Heart left ventricle (tissue), 16 donors: ENCODE data around the gene DHFR. TPM values are rescaled to one million over a fixed set of nuclear protein-coding genes. Genes with fewer than 3 reads are reported as not detected.

Experiments used
- ATAC-seq, 4 donors: fragments of 200-7000 bp; cut with Tn5 transposase; one replicate each; pipeline ENCODE4 v1.9.1; 2020 to 2022; ENCODE audit warnings: moderate library complexity in 4 of 4, mild to moderate bottlenecking in 3 of 4, moderate number of reproducible peaks in 1 of 4
- DNase-seq, 5 donors: peaks; one replicate each; pipeline ENCODE4 v3.0.0-alpha.2; 2020
- H3K27ac ChIP-seq, 12 donors: fragments of 200-600 bp; sonication (generic) in 4 of 12; one replicate each; pipeline versions ENCODE4 v1.5.0 to v1.8.0; 2016 to 2022; ENCODE audit warnings: mild to moderate bottlenecking in 2 of 12
- H3K27me3 ChIP-seq, 9 donors: fragments of 200-600 bp; sonication (generic) in 2 of 9; one replicate each; pipeline versions ENCODE4 v1.5.1 to v1.8.0; 2016 to 2022; ENCODE audit warnings: mild to moderate bottlenecking in 3 of 9
- H3K36me3 ChIP-seq, 9 donors: fragments of 200-600 bp; sonication (generic) in 2 of 9; one replicate each; pipeline versions ENCODE4 v1.5.0 to v1.8.0; 2018 to 2022; ENCODE audit warnings: mild to moderate bottlenecking in 2 of 9
- H3K4me1 ChIP-seq, 12 donors: fragments of 200-600 bp; sonication (generic) in 4 of 12; one replicate each; pipeline versions ENCODE4 v1.5.0 to v1.8.0; 2016 to 2022; ENCODE audit warnings: mild to moderate bottlenecking in 3 of 12
- H3K4me3 ChIP-seq, 12 donors: fragments of 200-600 bp; sonication (generic) in 4 of 12; one replicate each; pipeline versions ENCODE4 v1.5.0 to v1.8.0; 2017 to 2022; ENCODE audit warnings: mild to moderate bottlenecking in 9 of 12, moderate library complexity in 4 of 12
- H3K9me3 ChIP-seq, 12 donors: fragments of 200-600 bp; sonication (generic) in 4 of 12; one replicate each; pipeline versions ENCODE4 v1.5.0 to v1.8.0; 2016 to 2022; ENCODE audit warnings: mild to moderate bottlenecking in 1 of 12
- POLR2A ChIP-seq, 2 donors: fragments of 450-650 bp; IDR thresholded peaks; one replicate each; pipeline ENCODE4 v1.6.1; 2017; ENCODE audit warnings: antibody characterized with exemption in 2 of 2, mild to moderate bottlenecking in 2 of 2, moderate library complexity in 2 of 2
- WGBS, 4 donors: extraction: QIAGEN DNeasy Blood & Tissue Kit in 2 of 4; methylation state at CpG; one replicate each; pipeline versions ENCODE4 v1.1.5 to v1.1.7; 2013 to 2018; 5-methylcytosine and 5-hydroxymethylcytosine counted together
- intact Hi-C, 10 donors: fragments of 100-400 bp; cut with DNase I; formaldehyde crosslinking; loops; one replicate each; pipeline versions ENCODE4 v1.11.1 to v1.14.2; 2022
- polyA plus RNA-seq, 2 donors: library from polyadenylated mRNA; stranded (reverse); fragments of 200-250 nt; gene quantifications; one replicate each; pipeline ENCODE4 v1.2.3, GENCODE V29; 2013
- total RNA-seq, 9 donors: library from RNA; depleted of rRNA in 2 of 9; stranded (reverse); fragments of >200 nt in 2 of 9; fragmentation: NEBNext Ultra II Directional in 3 of 9; extraction: Animal tissue kit (Norgen Biotek cat#: 25700) in 3 of 9; gene quantifications; one replicate each; pipeline versions ENCODE4 v1.1.0 to v1.2.4, GENCODE V29; 2016 to 2023
- TF ChIP-seq, protein P1 (sequence below), 12 donors: fragments of 200-600 bp; sonication (generic) in 4 of 12; IDR thresholded peaks; one replicate each; pipeline versions ENCODE4 v1.5.0 to v1.8.0; 2018 to 2022; ENCODE audit warnings: antibody characterized with exemption in 12 of 12, mild to moderate bottlenecking in 5 of 12
- donor health status: ischemic (EF 13 %, LVEDD 7.1; RV severe dilation, severe dysfunction).
- donor health status: healthy with polysubstance abuse.
- donor health status: DM: no; HTN: yes; CAD: no.
- donor health status: DM: no; HTN: no; CAD: no.
- donor health status: ischemic (EF 25% LVEDD 6.9; RV normal size, moderate dysfunction).
- donor health status: ischemic (EF 25% LVEDD 5.7; RV mildly dilated, moderate dysfunction).
- donor health status: healthy.
- donor health status: DM: yes; HTN: yes; CAD: no.
- donor health status: ischemic (EF 35%, LVEDD 5.7; RV mildly dilated, moderate dysfunction).
- donor health status: nonischemic (EF 11% LVEDD 7.7; RV severe dilation, severe dysfunction).
- donor health status: DM: yes; HTN: yes; CAD: no.
- donor health status: PGD.
- donor health status: ischemic (EF 29% LVEDD 5.4; RV normal size, mild dysfunction).
- donor health status: nonischemic (EF 23%, LVEDD 6.1; RV moderate dilation, normal function).

The DHFR gene
- total and polyA plus RNA-seq, 11 donors, result 1.6 to 18.9 (median 9.6) TPM

DNA sequence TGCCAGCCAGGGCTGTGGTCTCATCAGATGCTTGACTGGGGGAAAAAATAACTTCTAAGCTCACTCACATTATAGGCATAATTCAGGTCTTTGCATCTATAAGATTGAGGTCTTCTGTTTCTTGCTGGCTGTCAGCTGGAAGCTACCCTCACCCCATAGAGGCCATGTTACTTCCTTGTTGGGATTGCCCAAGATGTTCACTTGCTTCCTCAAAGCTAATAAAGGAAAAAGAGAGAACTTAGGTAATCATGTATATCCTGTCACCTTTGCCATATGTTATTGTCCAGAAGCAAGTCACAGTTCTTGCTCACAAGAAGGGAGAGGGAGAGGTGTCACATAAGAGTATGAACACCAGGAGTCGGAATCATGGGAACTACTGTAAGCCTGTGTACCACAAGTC, 46.1 kb downstream of the DHFR start:
- no peak for TF ChIP-seq POLR2A (IDR thresholded peaks at IDR 0.05)
- TF ChIP-seq, protein P1, sequence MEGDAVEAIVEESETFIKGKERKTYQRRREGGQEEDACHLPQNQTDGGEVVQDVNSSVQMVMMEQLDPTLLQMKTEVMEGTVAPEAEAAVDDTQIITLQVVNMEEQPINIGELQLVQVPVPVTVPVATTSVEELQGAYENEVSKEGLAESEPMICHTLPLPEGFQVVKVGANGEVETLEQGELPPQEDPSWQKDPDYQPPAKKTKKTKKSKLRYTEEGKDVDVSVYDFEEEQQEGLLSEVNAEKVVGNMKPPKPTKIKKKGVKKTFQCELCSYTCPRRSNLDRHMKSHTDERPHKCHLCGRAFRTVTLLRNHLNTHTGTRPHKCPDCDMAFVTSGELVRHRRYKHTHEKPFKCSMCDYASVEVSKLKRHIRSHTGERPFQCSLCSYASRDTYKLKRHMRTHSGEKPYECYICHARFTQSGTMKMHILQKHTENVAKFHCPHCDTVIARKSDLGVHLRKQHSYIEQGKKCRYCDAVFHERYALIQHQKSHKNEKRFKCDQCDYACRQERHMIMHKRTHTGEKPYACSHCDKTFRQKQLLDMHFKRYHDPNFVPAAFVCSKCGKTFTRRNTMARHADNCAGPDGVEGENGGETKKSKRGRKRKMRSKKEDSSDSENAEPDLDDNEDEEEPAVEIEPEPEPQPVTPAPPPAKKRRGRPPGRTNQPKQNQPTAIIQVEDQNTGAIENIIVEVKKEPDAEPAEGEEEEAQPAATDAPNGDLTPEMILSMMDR (IDR thresholded peaks at IDR 0.05), result no peak
- WGBS, 4 donors, result 92 to 100% (median 97%) methylated on average over 1 of the region's 1 CpG
- H3K9me3 ChIP-seq, result peaks cover 0 to 14% (median 0%) of the 10 kb centered on the region in 12 donors
- no peaks in the 10 kb centered on the region for H3K36me3 ChIP-seq
- no peak for DNase-seq
- peak in 2 of 4 donors; percentile 20 to 42 for ATAC-seq
- H3K4me1 ChIP-seq, result peaks cover 0 to 5% (median 0%) of the 10 kb centered on the region in 12 donors
- intact Hi-C loops, result no loop called here
- no peak overlapping the region for H3K4me3 ChIP-seq
- H3K27ac ChIP-seq, result no peak overlapping the region
- H3K27me3 ChIP-seq, result no peaks in the 10 kb centered on the region

DNA sequence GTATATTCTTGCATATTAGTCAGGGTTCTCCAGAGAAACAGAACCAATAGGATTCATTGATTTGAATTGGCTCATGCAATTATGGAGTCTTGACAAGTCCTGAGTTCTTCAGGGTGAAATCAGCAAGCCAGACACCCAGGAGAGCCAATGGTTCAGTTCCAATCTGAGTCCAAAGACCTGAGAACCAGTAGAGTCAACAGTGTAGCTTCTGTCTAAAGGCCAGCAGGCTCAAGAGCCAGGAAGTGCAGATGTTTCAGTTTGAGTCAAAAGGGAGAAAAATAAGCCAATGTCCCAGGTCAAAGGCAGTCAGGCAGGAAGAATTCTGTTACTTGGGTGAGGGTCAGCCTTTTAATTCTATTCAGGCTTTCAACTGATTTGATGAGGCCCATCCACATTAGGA, 47.0 kb downstream of the DHFR start:
- Histone ChIP-seq H3K27ac (no peak overlapping the region), H3K27me3 (no peaks in the 10 kb centered on the region), H3K4me3 (no peak overlapping the region), H3K4me1 (peaks cover 0 to 5% (median 0%) of the 10 kb centered on the region in 12 donors), H3K9me3 (peaks cover 0 to 14% (median 0%) of the 10 kb centered on the region in 12 donors), H3K36me3 (no peaks in the 10 kb centered on the region)
- ATAC-seq, result no peak
- TF ChIP-seq, protein P1 (IDR thresholded peaks at IDR 0.05), result no peak
- TF ChIP-seq POLR2A (IDR thresholded peaks at IDR 0.05), result no peak
- no peak for DNase-seq
- intact Hi-C loops, result no loop called here

DNA sequence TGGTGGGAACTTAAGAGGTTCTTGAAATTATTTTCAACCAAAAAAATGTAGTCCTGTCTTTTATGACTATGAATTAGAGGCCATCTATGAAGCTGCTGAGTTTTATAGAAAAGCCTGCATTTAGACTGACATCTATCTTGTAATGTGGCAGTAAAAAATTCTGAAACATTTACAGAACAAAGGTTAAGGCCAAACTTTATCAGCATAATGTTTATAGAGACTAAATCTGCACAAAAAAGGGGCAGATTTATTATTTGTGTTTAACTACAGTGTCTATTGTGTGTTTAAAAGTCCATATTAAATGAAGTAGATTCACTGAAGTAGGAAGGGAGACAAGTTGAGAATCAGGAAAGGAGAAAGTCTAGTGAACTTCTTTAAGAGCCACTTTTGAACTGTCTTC, 47.4 kb downstream of the DHFR start:
- Histone ChIP-seq H3K4me3 (no peak overlapping the region), H3K27me3 (no peaks in the 10 kb centered on the region), H3K27ac (no peak overlapping the region), H3K4me1 (peaks cover 0 to 5% (median 0%) of the 10 kb centered on the region in 12 donors), H3K9me3 (peaks cover 0 to 14% (median 0%) of the 10 kb centered on the region in 12 donors), H3K36me3 (no peaks in the 10 kb centered on the region)
- ATAC-seq (no peak), DNase-seq (no peak)
- TF ChIP-seq, protein P1 (IDR thresholded peaks at IDR 0.05), result no peak
- no peak for TF ChIP-seq POLR2A (IDR thresholded peaks at IDR 0.05)
- intact Hi-C loops, result no loop called here

- DNase-seq, result no peak
- intact Hi-C loops, result no loop called here
- 80 to 93% (median 87%) methylated on average over 2 of the region's 2 CpGs for WGBS, 4 donors
- Histone ChIP-seq H3K4me1 (no peaks in the 10 kb centered on the region), H3K9me3 (no peaks in the 10 kb centered on the region), H3K27me3 (no peaks in the 10 kb centered on the region), H3K4me3 (no peak overlapping the region), H3K27ac (no peak overlapping the region), H3K36me3 (no peaks in the 10 kb centered on the region)
- TF ChIP-seq POLR2A (IDR thresholded peaks at IDR 0.05), result no peak
- TF ChIP-seq, protein P1 (IDR thresholded peaks at IDR 0.05), result no peak
- ATAC-seq, result no peak
Observed at GRCh38 chr5:80600943-80601693, 53.7 kb downstream of the DHFR start.
